Motor neuron (in vitro differentiated cells): ENCODE measurements around the gene NFYC. TPM values are rescaled to one million over a fixed set of nuclear protein-coding genes. Genes with fewer than 3 reads are reported as not detected.

Experiments
- ATAC-seq, 8 experiments: fragments of 200-7000 bp; cut with Tn5 transposase; replicated peaks in 6 of 8; 2 replicates each; pipeline ENCODE4 v1.8.0; 2021; ENCODE audit warnings: mild to moderate bottlenecking in 8 of 8, moderate library complexity in 8 of 8
- H3K27ac ChIP-seq, 2 donors: fragments of 250-450 bp; sonication (Bioruptor Pico); 2 replicates each; pipeline ENCODE4 v1.9.0; 2021; ENCODE audit warnings: antibody characterized with exemption in 2 of 2, mild to moderate bottlenecking in 2 of 2, moderate library complexity in 1 of 2
- H3K4me1 ChIP-seq, 2 donors: fragments of 250-450 bp; sonication (Bioruptor Pico); replicated peaks in 1 of 2; 2 replicates each; pipeline ENCODE4 v1.6.1; 2021; ENCODE audit warnings: antibody characterized with exemption in 2 of 2, mild to moderate bottlenecking in 2 of 2, moderate library complexity in 1 of 2
- H3K4me3 ChIP-seq, 5 donors: fragments of 250-450 bp; sonication (Bioruptor Pico); 2 replicates each; pipeline ENCODE4 v1.9.0; 2021; ENCODE audit warnings: antibody characterized with exemption in 5 of 5, mild to moderate bottlenecking in 5 of 5, moderate library complexity in 4 of 5
- WGBS, 10 experiments: fragments of 450-650 bp; shearing (Covaris generic); methylation state at CpG; one replicate each; pipeline ENCODE4 v1.0.0; 2022; 5-methylcytosine and 5-hydroxymethylcytosine counted together
- in situ Hi-C, 9 experiments: fragments of 400-800 bp; cut with MboI; loops; one replicate each; pipeline ENCODE4 v1.15.0; 2021; ENCODE audit warnings: low sequenced_read_pairs in 9 of 9, low pct_unique_long_range_greater_than_20kb in 2 of 9; ENCODE audit not compliant: unreplicated experiment in 9 of 9
- total RNA-seq, 8 experiments: library from RNA; unstranded; fragments of 300-600 nt; gene quantifications; 2 replicates each; pipeline versions ENCODE4 v1.2.3 to v1.2.4, GENCODE V29; 2022

The NFYC gene
- total RNA-seq, 8 experiments from 2014 or later, result 30.0 to 83.7 (median 65.7) TPM

DNA sequence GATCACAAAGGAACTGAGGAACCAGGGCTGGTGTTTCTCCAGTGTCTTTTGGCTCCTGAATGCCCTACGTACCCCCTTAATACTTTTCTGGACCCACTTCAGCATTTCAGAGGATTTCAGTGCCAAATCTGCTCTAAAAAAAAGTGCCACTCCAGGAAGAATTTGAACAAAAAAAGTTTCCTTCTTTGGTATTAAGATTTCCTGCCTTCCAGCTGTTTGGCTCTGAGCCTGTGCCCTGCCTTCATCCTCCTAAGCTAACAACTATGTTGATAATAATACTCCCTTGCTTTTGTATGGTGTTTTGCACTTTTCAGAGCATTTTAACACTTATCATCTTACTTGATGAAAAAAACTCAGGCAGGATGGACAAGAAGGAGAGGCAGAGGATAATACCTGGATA, 15.0 kb upstream of the NFYC start:
- no peak overlapping the region for H3K27ac ChIP-seq
- WGBS, 10 experiments, result 0 to 74% (median 45%) methylated on average over 1 of the region's 1 CpG; no CpG with 5 or more reads in 2 of the 10 experiments
- in situ Hi-C loops, result no loop called here

DNA sequence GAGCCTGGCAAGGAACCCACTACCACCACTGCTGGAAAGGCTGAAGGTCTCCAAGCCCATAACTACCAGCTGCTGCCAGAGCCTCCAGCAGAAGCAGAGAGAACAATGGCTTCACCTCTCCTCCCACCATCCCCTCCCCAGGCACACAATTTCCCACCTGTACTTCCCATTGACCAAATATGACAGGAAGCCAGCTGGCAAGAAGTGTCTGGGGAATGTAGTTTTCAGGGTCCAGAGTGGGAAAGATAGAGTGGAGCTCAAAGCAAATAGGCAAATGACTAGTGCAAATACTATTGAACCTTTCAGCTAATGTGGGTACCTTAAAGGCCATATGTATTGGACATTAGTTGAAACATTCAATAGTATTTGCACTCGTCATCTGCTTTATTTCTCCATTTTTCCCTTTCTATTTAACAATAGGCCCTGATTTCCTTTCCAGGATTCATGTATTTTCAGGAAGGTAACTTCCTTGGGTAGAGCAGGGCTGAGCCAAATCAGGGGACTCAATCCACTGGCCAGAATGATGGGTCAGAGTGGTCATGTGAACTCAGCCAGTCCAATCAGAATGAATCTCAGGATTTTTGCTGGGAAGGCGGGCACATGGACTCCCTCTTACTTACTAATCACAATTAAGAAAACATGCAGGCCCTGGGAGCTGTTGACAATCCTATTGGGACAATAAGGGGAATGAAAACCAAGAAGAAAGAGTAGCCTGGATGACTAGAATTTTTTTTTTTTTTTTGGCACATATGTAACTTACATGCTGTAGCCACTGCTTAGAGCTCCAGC, 12.1 kb upstream of the NFYC start:
- Histone ChIP-seq H3K4me1 (no peaks in the 10 kb centered on the region), H3K4me3 (no peak overlapping the region), H3K27ac (no peak overlapping the region)
- in situ Hi-C loops, result no loop called here
- WGBS, 10 experiments, result 20 to 100% (median 84%) methylated on average over 1 to 2 of the region's 2 CpGs; no CpG with 5 or more reads in 1 of the 10 experiments
- no peak for ATAC-seq

More for the DNA sequence above, 15.0 kb upstream of the NFYC start:
- Histone ChIP-seq H3K4me1 (no peaks in the 10 kb centered on the region), H3K4me3 (no peak overlapping the region)
- no peak for ATAC-seq

- in situ Hi-C loops, result no loop called here
- no peak for ATAC-seq
- H3K27ac ChIP-seq, result no peak overlapping the region
- no peaks in the 10 kb centered on the region for H3K4me1 ChIP-seq
- WGBS, 10 experiments, result 84 to 100% (median 97%) methylated on average over 1 to 3 of the region's 3 CpGs; no CpG with 5 or more reads in 3 of the 10 experiments
- H3K4me3 ChIP-seq, result no peak overlapping the region
These were observed 6.8 kb upstream of the NFYC start for GRCh38 chr1:40684669-40685068.

GRCh38 chr1:40687059-40687458, 4.4 kb upstream of the NFYC start:
- ATAC-seq, result no peak
- in situ Hi-C loops, result no loop called here
- H3K4me3 ChIP-seq, result no peak overlapping the region
- peaks cover 3 to 7% of the 10 kb centered on the region in 2 donors for H3K4me1 ChIP-seq
- 88 to 100% (median 95%) methylated on average over 1 to 7 of the region's 7 CpGs; no CpG with 5 or more reads in 1 of the 10 experiments for WGBS, 10 experiments
- H3K27ac ChIP-seq, result no peak overlapping the region

GRCh38 chr1:40687661-40688060, 3.8 kb upstream of the NFYC start:
- 87 to 100% (median 95%) methylated on average over 2 to 6 of the region's 6 CpGs for WGBS, 10 experiments
- no peak overlapping the region for H3K4me3 ChIP-seq
- no peak overlapping the region for H3K27ac ChIP-seq
- in situ Hi-C loops, result no loop called here
- peaks cover 3 to 8% of the 10 kb centered on the region in 2 donors for H3K4me1 ChIP-seq
- ATAC-seq, result no peak

GRCh38 chr1:40689737-40690136, 1.8 kb upstream of the NFYC start:
- no peak overlapping the region for H3K4me3 ChIP-seq
- H3K27ac ChIP-seq, result no peak overlapping the region
- no peak for ATAC-seq
- WGBS, 10 experiments, result 0 to 73% (median 20%) methylated on average over 1 of the region's 1 CpG; no CpG with 5 or more reads in 3 of the 10 experiments
- H3K4me1 ChIP-seq, result peaks cover 3 to 14% of the 10 kb centered on the region in 2 donors
- in situ Hi-C loops, result no loop called here

DNA sequence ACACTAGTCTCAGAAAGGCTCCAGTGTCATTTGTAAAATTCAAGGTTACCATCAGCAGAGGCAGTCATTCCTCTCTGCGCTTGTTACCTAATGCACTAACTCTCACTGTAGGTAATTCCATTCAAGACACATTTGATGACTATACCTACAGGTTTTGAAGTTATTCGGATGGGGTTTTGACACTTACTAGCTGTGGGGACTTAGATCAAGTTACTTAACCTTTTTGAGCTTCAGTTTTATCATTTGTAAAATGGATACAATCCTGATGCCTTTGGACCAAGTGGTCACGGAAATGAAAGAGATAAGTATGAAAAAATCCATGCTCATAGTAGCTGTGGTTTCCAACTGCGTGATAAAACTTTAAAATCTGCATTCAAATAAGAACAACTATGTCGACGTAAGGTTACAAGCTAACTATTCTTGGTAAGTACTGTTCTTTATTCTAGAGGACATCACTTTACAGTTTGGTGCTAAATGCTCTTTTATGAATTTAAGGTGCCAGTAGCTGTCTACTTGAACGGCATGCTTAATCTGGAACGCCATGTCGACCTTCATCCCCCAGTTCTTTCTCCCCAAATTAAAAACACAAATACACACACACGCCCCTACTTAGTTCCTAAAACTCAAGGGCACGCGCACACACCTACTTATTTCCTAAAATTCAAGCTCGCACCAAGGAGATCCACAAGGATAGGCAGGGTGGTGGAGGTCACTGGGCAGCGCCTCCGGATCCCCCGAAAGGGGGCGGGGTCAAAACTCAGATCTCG, 550 bp upstream of the NFYC start:
- Histone ChIP-seq H3K27ac (peak overlapping the region; percentile 100), H3K4me3 (peak overlapping the region; percentile 86 to 95 (median 94)), H3K4me1 (peaks cover 3 to 14% of the 10 kb centered on the region in 2 donors)
- 10 to 52% (median 18%) methylated on average over 4 to 13 of the region's 18 CpGs for WGBS, 10 experiments
- no peak for ATAC-seq
- in situ Hi-C loops, result no loop called here

DNA sequence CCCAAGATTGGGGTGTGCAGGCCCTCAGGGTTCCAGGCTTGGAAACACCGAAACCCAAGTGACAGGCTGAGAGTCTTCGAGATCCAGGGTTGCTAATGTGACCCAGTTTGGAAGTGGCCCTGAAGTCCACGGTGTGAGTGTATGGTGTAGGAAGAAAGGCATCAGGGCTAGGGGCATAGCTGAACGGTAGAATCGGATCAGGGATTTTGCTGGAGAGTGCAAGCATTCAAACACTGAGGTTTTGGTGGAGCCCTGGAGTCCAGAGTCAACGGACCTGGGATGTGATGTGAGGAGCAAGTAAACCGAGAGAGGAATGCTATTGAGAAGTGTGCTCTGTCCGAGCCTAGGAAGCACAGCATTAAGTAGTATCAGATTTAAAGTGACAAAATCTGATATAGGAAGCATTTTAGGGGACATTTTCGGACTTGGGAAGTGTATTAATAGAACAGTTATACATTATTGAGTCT, 958 bp downstream of the NFYC start:
- WGBS, 10 experiments, result 0 to 5% (median 0%) methylated on average over 1 to 9 of the region's 9 CpGs; no CpG with 5 or more reads in 1 of the 10 experiments
- in situ Hi-C loops, result no loop called here
- ATAC-seq, result peak in 6 of 8 experiments; percentile 7 to 43 (median 24)

GRCh38 chr1:40693425-40693824, 1.9 kb downstream of the NFYC start:
- in situ Hi-C loops, result no loop called here
- Histone ChIP-seq H3K4me1 (peaks cover 3 to 14% of the 10 kb centered on the region in 2 donors), H3K4me3 (no peak overlapping the region), H3K27ac (no peak overlapping the region)
- WGBS, 10 experiments, result 86 to 100% (median 100%) methylated on average over 1 of the region's 1 CpG; no CpG with 5 or more reads in 3 of the 10 experiments
- no peak for ATAC-seq

More for the DNA sequence above, 958 bp downstream of the NFYC start:
- Histone ChIP-seq H3K4me1 (peaks cover 3 to 14% of the 10 kb centered on the region in 2 donors), H3K4me3 (peak overlapping the region; percentile 86 to 95 (median 94)), H3K27ac (peak overlapping the region; percentile 100)

DNA sequence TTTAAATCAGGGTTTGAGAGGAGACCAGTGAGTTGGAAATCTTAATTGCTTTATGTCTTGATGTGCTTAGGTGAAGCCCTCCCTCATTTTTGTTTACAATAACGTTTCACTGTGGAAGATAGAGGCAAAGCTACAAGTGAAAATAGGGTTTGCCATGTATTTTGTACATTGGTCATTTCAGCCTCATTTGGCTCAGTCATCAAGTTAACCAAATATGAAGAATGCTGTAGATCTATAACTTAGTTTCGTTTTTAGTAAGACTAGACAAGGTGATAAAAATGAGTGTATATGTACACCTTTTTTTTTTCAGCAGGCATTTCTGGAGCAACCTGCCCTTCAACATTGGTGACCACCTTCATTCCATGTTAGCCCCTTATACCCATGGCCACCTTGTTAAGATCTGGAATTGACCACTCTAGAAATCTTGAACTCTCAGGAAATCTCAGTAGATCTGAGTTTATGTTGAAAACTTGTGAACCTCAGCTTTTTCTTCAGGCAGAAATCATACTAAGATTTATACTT, 2.9 kb downstream of the NFYC start:
- no peak for ATAC-seq
- 40 to 88% (median 75%) methylated on average over 1 to 2 of the region's 2 CpGs; no CpG with 5 or more reads in 2 of the 10 experiments for WGBS, 10 experiments
- in situ Hi-C loops, result no loop called here
- no peak overlapping the region for H3K4me3 ChIP-seq
- peaks cover 3 to 14% of the 10 kb centered on the region in 2 donors for H3K4me1 ChIP-seq
- no peak overlapping the region for H3K27ac ChIP-seq

DNA sequence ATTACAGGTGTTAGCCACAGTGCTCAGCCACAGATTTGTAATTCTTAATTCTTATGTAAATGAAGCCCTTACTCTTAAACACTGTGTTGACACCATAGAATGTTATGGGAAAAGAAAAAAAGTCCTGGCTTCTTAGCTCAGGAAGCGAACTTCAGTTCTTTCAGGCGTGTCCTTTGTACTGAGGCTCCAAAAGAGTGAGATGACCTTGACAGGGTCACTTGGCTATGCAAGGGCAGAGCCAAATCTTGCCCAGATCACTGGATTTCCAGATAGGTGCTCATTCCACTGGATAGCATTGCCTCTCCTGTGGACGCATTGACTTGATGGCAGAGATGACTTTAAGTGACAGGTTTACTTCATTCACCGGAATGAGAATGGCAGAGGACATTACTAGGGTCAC, 4.8 kb downstream of the NFYC start:
- ATAC-seq, result no peak
- Histone ChIP-seq H3K4me1 (peaks cover 0 to 7% of the 10 kb centered on the region in 2 donors), H3K27ac (no peak overlapping the region), H3K4me3 (no peak overlapping the region)
- in situ Hi-C loops, result no loop called here
- 60 to 100% (median 92%) methylated on average over 1 to 4 of the region's 4 CpGs; no CpG with 5 or more reads in 1 of the 10 experiments for WGBS, 10 experiments

- in situ Hi-C loops, result no loop called here
- 33 to 100% (median 88%) methylated on average over 1 to 5 of the region's 5 CpGs; no CpG with 5 or more reads in 1 of the 10 experiments for WGBS, 10 experiments
- ATAC-seq, result no peak
These were observed 5.9 kb downstream of the NFYC start for GRCh38 chr1:40697436-40697835.

DNA sequence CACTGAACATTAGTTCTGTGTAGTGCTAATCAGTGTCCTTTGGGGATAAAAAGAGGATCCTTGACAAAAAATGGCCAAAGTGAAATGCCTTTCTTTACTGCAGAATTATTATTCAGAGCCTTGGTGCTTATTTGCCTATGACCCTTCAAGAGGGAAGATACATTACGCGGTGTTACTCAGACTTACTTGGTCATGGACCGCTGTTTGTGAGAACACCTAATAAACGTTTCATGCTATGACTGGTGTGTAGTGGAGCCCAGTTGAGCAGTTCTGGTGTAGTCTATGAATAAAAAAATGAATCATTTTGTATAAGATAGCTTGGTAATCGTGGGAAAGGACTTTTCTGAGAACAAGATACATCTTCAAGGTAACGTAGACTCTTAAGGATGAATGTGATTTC, 8.3 kb downstream of the NFYC start:
- 62 to 100% (median 96%) methylated on average over 1 to 6 of the region's 6 CpGs for WGBS, 10 experiments
- H3K4me1 ChIP-seq, result no peaks in the 10 kb centered on the region
- in situ Hi-C loops, result no loop called here
- no peak overlapping the region for H3K4me3 ChIP-seq
- no peak overlapping the region for H3K27ac ChIP-seq
- ATAC-seq, result no peak

More at GRCh38 chr1:40697436-40697835, 5.9 kb downstream of the NFYC start:
- no peak overlapping the region for H3K4me3 ChIP-seq
- peaks cover 0 to 7% of the 10 kb centered on the region in 2 donors for H3K4me1 ChIP-seq
- no peak overlapping the region for H3K27ac ChIP-seq
